Measurements from ENCODE around the gene KCNE4.

The KCNE4 gene

GRCh38 chr2:223041527-223042109 lies 10.4 kb upstream of the KCNE4 start:
- DNase-seq (ENCODE audit: low spot score) = no peak

- DNase-seq (ENCODE audit: low spot score) = no peak
Observed at GRCh38 chr2:223042284-223042683, 9.7 kb upstream of the KCNE4 start.

GRCh38 chr2:223042704-223043118 lies 9.3 kb upstream of the KCNE4 start:
- DNase-seq (ENCODE audit: low spot score) = no peak

- DNase-seq (ENCODE audit: low spot score) = no peak
Observed at GRCh38 chr2:223043164-223043941, 8.6 kb upstream of the KCNE4 start.

GRCh38 chr2:223044092-223044836 lies 7.7 kb upstream of the KCNE4 start:
- DNase-seq (ENCODE audit: low spot score) = no peak

- DNase-seq (ENCODE audit: low spot score) = no peak
Observed at GRCh38 chr2:223044916-223045700, 6.9 kb upstream of the KCNE4 start.

GRCh38 chr2:223046470-223047040 lies 5.4 kb upstream of the KCNE4 start:
- DNase-seq (ENCODE audit: low spot score) = no peak

GRCh38 chr2:223047260-223047761 lies 4.7 kb upstream of the KCNE4 start:
- no peak for DNase-seq (ENCODE audit: low spot score)

- no peak for DNase-seq (ENCODE audit: low spot score)
Observed at GRCh38 chr2:223048519-223048918, 3.5 kb upstream of the KCNE4 start.

- no peak for DNase-seq (ENCODE audit: low spot score)
Observed at GRCh38 chr2:223049356-223049755, 2.6 kb upstream of the KCNE4 start.

- no peak for DNase-seq (ENCODE audit: low spot score)
Observed at GRCh38 chr2:223050188-223050587, 1.8 kb upstream of the KCNE4 start.

GRCh38 chr2:223050900-223051504 lies 988 bp upstream of the KCNE4 start:
- DNase-seq (ENCODE audit: low spot score) = no peak

- no peak for DNase-seq (ENCODE audit: low spot score)
Observed at GRCh38 chr2:223052548-223053483, 826 bp downstream of the KCNE4 start.

GRCh38 chr2:223053484-223054192 lies 1.6 kb downstream of the KCNE4 start:
- DNase-seq (ENCODE audit: low spot score) = no peak

GRCh38 chr2:223054193-223054781 lies 2.3 kb downstream of the KCNE4 start:
- peak; percentile 8 for DNase-seq (ENCODE audit: low spot score)

- no peak for DNase-seq (ENCODE audit: low spot score)
Observed at GRCh38 chr2:223055140-223055539, 3.1 kb downstream of the KCNE4 start.

GRCh38 chr2:223055836-223056235 lies 3.8 kb downstream of the KCNE4 start:
- no peak for DNase-seq (ENCODE audit: low spot score)

- DNase-seq (ENCODE audit: low spot score) = no peak
Observed at GRCh38 chr2:223056701-223057418, 4.9 kb downstream of the KCNE4 start.
